GM18868 (cell line): ENCODE data around the gene SLC27A6.
"Not testable (repeated sequence)": the region's sequence is repeated elsewhere in the genome, so short reads cannot be mapped to it uniquely, and the experiment has no call there.

Experiments
- ATAC-seq: cut with Tn5 transposase; IDR thresholded peaks from one replicate; pipeline ENCODE4 v1.9.1; 2021; ENCODE audit warnings: mild to moderate bottlenecking, moderate library complexity; ENCODE audit not compliant: unreplicated experiment

The SLC27A6 gene

DNA sequence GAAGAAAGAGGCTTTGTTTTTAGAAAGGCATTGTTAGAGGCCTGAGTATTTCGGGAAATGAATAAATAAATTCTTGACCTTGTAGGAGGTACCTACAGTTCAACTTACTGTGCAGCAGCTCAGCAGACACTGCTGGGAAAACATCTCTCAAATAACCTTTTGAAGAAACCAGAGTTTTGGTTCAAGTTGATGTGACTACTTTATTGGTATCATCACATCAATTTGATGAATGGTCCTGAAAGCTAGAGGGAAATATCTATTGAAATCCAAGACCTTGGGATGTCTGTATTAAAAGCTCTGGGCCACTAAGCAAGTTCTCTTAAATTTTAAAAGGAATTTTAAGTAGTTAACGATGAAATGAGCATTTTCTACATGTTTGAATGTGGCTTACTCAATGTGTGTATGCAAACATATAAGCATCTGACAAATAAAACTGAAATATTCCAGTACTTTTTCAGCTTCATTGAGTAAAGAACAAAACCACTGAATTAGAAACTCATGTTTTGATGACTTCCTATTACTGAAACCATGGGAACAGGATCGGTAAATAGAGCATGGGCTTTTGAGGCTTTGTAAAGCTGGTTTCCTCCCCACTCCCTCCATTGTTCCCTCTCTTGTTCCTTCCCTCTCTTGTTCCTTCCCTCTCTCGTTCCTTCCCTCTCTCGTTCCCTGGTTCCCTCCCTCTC lies 36.7 kb downstream of the SLC27A6 start:
- no peak for ATAC-seq

DNA sequence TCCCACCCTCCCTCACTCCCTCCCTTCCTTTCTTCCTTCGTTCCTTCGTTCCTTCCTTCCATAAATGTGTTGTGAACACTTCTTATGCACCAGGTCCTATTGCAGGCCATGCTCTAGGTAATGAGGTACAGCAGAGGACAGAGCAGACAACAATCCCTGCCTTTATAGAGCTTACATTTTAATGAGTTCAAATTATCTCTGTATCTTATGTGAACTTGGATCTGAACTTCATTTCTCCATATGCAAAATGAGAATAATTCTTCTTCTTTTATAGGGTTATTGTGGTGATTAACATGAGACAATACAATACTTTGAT lies 37.2 kb downstream of the SLC27A6 start:
- no peak for ATAC-seq

DNA sequence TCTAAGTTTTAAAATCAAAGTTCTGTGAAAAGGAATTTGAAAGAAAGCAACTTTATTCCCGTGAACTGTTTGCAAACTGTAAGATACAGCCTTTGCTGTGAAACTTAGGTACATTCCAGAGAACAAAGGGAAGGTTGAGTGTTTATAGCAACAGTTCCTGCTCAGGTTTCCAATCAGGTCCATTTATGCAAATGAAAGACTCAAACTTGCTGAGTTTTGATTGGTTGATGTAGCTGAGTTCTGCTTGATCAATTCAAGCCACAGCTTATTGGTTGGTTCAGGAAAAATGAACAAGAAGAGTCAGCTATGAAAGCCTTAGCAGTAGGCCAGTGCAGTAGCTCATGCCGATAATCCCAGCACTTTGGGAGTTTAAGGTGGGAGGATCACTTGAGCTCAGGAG lies 37.9 kb downstream of the SLC27A6 start:
- ATAC-seq = no peak

DNA sequence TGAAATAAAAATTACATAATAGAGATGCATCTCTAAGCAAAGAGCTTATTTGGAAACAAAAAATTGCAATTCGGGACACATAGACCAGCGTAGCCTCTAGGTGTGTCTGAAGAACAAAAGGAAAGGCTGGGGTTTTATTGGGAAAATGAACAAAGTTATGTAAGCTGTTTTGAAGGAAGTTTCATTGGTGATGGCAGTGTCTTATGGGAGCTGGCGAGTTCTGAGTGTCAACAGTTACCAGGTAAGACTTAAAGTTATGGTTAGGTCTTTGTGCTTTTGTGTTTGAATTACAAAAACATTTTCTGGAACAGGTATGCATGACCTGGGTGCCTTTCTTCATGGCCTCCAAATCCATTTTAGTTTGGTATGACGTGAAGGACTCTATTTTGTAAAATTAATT lies 48.9 kb downstream of the SLC27A6 start:
- ATAC-seq = no peak

DNA sequence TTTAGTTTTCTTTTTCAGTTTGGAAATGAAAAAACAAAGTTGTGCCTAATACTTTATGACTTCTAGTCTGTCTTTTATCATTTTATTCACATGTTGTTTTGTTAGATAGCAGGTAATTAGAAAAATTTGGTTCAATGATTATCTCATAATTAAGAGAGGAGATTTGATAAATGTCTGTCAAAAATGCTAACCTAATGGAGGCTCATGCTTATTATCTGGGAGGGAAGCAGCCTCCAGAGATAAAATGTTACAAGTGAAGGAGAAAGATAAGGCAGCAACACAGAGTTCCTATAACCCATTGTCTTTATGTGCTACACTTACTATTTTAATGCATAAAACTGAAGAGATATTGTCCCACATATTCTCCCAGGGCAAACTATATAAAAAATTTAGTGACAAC lies 53.5 kb downstream of the SLC27A6 start:
- ATAC-seq = no peak

DNA sequence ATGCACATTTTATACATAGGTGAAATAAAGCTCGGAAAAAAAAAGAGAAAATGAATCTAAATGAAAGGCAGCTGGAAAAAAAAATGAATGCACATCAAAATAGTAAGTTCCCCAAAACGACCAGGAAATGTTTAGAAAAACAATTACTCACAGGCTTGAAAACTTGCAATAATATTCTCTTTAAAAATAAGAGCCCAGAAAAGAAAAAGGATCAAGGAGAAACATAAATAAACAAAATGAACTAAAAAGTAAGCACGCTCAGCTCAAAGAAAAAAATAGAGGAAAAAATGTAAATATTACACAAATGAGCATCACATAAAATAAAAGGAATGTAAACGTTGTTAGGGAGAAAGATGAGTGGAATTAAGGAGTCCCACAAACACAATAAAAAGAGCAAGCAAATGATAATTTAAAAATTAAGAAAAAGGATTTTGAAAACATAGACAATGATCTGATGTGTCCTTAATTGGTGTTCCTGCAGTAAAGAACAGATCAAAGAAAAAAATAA lies 54.2 kb downstream of the SLC27A6 start:
- no peak for ATAC-seq

DNA sequence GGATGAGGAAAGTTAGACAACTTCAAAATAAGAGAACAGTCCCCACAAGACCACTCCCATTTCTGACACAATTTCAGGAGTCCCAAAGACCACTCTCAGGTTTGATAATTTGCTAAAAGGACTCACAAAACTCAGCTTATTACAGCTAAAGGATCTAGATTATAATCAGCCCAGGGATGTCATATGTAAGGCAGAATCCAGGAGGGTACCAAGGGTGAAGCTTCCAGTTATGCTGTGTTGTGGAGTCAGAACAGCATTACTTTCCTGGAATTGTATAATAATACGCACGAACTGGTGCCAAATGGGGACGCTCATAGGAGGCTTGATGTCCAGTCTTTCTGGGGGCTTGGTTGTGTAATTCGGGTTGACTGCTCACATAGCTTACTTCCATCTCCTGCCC lies 55.4 kb downstream of the SLC27A6 start:
- ATAC-seq = no peak

DNA sequence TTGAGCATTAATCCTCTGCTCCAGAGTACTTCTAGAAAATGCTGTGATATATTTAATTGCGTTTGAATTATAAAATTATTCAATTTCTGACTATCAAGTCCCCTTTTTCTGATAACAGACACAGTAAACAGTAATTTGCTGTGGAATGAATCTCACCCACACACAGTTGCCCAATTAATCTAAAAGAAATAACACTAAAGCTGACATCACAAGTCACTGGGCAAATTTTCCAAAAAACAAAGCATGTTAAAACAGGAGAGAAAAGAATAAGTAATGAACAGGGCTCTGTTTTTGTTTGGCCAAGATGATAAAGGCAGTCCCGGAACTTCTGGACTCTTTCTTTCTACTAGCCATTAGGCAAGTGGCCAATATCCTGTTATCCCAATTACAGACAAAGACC lies 56.5 kb downstream of the SLC27A6 start:
- no peak for ATAC-seq

DNA sequence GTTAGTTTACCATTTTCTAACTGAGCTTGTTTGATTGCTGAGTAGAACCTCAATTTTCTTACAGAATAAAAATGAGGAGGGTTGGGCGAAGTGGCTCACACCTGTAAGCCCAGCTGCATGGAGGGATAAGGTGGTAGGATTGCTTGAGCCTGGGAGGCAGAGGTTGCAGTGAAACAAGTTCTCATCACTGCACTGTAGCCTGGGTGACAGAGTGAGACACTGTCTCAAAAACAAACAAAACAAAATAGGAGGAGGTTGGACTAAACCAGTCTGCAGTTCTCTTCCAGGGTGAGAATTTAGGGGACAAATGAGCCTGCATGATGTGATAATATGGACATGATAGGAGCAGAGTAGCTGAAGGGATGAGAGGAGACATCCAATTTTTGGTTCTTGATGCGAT lies 57.3 kb downstream of the SLC27A6 start:
- no peak for ATAC-seq

DNA sequence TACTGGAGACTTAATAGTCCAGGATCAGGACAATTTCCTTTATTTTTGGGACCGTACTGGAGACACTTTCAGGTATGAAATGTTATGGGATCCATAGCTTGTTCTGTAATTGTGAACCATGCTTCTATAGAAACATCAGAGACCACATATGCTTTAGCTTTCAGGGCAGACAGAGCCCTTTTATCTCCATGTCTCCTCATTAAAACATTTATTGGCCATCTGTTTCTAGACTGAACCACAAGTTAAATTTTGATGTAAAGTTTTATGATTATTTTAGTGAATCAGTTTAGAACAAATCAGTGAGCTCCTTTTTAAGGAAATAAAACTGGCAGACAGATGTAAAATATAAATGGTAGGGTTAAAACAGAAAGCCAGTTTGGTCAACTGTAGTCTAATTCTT lies 62.0 kb downstream of the SLC27A6 start:
- no peak for ATAC-seq

DNA sequence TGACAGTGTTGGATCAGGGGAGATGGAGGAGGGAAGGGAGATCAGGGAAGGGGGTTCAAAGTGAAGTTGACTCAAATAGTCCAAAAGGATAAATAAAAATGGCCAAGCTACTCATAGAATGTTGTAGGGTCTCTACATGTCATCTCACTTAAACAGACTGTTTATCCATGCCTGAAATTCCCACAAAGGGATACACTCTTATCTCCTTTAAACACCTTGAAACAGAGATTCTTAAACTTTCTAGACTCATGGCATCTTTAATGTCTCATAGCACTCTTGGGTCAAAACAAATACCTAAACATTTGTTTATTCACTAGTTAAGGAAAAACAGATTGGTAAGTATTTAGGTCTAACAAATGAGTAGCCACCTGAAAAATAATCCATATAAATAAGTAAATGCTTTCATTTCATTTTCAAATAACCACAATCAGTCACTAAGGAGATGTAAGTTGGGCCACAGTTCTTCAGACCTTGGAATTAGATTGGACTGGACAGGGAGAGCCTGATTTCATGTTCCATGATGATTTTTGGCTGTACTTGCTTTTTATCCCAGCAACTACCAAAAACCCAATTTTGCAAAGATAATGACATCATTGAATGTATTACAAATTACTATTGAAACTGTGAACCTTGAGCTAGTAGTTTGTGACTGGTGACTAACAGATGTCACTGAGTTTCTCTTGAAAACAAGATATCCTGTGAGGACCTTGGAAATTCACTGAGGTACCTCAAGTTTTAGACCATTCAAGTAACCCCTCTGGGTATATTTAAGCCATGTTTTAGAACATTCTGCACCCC lies 66.8 kb downstream of the SLC27A6 start:
- no peak for ATAC-seq

DNA sequence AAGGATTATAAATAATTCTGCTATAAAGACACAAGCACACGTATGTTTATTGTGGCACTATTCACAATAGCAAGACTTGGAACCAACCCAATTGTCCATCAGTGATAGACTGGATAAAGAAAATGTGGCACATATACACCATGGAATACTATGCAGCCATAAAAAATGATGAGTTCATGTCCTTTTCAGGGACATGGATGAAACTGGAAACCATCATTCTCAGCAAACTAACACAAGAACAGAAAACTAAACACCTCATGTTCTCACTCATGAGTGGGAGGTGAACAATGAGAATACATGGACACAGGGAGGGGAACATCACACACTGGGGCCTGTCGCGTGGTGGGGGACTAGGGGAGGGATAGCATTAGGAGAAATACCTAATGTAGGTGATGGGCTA lies 71.0 kb downstream of the SLC27A6 start:
- ATAC-seq = not testable (repeated sequence)

DNA sequence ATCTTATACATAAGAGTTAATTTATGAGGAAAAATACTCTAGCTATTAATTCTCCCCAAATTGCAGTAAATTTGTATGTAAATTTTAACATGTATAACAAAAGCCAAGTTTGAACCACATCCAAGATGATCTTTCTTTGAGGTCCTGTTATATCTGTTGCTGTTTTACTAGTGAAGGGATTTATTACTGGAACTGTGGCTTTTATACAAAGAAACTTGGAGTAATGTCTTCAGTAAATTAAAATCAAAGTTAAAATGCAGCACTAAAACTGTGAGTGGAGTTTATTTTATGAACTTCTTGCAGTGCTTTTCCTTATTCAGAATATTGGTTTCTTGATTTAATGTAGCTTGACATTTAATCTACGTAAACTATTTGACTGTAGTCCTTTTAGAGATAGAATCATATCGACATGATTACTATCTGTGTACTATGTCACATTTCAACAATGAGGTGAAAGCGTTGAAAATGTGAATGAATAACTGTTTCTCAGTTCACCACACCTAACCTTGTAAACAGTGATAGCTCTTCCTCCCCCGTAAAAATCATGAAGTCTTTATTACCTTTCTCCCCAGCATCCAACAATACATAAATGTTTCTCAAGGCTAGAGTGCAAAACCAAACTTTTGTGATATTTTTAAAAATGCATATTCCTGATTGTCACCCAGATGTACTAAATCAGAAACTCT lies 76.1 kb downstream of the SLC27A6 start:
- ATAC-seq = no peak

DNA sequence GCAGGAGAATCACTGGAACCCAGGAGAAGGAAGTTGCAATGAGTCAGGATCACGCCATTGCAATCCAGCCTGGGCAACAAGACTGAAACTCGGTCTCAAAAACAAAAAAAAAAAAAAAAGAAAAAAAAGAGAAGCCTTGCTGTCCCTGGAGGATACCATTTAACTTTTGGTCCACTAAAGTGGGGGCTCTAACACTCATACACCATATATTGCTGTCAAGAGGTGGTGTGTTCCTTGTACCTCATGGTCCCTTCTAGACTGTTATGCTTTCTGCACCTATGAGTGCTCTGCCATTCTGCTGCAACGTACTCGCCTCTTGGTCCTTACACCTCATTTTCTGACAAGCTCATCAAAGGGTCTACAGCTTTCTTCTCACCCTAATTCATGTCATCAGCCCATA lies 77.0 kb downstream of the SLC27A6 start:
- ATAC-seq = no peak

DNA sequence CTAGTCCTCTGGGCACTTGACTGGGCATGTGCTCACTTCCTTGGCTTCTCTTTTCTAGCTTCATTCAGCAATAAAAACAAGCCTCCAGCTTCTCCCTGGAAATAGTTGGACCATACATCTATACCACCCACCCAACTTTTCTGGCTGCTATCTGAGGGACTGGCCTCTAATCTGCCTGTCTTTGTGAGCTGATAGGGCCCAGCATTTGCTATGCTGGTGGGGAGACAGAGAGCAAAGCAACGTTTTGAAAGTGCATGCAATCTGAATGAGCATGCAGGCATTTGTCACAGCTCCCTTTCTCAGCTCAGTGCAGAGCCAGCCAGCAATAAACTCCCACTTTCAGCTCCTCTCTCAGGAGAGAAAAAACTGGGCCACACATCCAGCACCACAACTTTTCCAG lies 78.6 kb downstream of the SLC27A6 start:
- ATAC-seq = no peak

DNA sequence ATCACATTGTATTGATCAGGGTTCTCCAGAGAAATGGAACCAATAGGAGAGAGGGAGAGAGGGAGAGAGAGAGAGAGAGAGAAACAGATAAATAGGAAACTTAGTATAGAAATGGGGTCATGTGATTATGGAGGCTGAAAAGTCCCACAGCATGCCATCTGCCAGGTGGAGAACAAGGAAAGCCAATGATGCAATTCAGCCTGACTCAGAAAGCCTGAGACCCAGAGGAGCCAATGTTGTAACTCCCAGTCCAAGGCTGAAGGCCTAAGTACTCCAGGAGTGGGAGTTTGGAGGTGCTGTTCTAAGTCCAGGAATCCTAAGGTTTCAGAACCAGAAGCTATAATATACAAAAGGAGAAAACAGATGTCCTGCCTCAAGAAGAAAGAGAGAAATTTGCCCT lies 80.9 kb downstream of the SLC27A6 start:
- no peak for ATAC-seq

DNA sequence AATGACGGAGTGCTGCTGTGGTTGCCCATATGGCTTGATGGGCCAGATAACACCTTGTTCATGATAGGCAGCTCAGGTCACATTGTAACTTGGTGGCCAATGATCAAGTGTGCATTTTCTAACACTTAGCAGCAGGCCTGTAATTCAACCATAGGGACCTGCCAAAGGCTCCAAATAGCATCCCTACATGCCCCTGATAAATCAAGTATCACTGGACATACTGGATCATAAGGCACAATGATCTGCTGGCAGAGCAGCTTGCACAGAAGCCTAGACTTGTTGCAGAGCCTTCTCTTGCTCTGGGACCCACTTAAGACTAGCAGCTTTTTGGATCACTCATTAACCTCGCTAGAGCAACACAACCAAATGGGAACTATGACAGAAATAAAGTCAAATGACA lies 83.2 kb downstream of the SLC27A6 start:
- no peak for ATAC-seq

DNA sequence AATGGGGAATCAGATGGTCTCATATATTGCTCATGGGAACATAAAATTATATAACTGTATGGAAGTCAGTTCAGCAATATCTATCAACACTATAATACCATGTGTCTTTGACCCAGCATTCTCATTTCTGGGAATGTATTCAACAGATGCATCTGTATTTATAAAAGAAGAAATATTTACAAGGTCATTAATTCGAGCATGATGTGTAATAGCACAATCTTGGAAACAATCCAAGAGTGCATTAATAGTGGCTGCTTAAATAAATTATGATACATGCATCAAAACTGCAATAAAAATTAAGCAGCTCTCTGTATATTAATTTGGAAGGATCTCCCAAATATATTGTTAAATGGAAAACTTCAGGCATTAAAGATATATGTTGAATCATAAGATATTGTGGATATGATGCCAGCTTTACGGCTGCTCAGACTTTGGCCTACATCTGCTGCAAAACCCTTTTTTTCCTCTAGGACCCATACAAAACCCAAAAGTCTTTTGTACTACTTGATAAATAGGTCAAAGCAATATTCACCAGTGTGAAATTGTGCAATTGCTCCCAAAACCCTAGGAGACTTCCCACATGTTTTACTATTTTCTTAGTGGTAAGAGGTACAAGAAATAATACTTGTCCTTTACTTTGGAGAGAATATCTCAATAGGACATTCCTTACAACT lies 84.0 kb downstream of the SLC27A6 start:
- ATAC-seq = no peak

DNA sequence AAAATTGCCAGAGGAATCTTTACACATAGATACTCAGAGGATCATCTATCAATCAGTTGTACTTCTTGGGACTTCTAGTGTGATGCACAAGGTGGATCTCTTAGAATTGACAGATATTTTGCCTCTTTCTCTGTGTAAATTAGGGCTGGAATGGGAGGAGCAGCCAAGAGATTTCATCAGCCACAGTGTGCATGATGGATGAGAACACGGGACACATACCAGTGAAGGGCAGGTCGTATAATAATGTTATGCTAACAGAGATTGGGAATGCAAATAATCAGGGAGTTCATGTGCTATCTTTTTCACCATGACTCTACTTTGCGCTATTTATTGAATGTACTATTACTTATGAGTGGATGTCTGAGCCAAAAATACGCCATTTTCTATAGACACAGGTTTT lies 86.0 kb downstream of the SLC27A6 start:
- no peak for ATAC-seq

DNA sequence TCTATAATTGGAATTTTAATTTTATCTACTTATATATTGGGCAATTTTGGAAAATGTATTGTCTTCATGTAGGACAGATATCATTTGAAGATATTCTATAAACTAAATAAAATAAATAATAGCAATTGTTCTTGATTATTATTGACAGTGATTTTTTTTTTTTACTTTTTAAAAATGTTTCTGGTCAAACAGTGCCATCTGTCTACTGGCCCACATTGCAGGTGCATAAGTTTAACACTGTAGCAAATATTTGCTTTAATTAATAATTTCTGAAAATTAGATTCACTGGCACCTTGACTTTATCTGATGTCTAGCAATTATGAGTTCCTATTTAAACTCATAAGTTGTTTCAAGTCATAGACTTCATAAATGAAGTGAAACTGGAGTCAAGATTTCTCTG lies 88.2 kb downstream of the SLC27A6 start:
- ATAC-seq = no peak

DNA sequence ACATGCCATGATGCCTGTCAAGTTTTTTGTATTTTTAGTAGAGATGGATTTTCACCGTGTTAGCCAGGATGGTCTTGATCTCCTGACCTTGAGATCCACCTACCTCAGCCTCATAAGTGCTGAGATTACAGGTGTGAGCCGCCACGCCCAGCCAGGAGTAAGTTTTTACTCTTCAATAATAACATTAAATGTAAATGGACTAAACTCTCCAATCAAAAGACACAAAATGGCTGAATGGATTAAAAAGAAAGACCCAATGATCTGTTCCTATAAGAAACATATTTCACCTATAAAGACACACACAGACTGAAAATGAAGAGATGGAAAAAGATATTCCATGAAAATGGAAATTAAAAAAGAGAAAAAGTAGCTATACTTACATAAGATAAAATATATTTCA lies 92.0 kb downstream of the SLC27A6 start:
- ATAC-seq = no peak

DNA sequence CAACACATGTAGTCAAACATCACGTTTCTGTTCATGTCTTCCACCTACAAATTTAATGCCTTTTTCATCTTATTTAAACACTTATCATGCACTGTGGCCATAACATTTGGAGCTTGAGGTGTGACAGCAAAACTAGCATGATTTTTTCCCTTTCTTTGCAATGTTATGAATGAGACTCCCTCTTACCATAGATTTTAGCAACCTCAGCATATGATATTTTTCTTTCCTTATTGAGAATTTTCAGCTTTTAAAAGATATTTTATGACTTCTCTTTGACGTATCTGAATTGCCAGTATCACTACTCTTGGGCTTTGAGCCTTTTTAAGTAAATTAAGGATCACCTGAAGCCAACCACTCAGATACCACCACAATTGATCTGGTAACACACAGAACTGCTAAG lies 96.6 kb downstream of the SLC27A6 start:
- ATAC-seq = no peak
